ENCODE data around the gene GADD45A. TPM values are rescaled to one million over a fixed set of nuclear protein-coding genes. Genes with fewer than 3 reads are reported as not detected.

GADD45A gene
- total and polyA plus RNA-seq, 4 donors = 26.3 to 57.9 (median 33.4) TPM

GRCh38 chr1:67700220-67700619 is 15.2 kb downstream of the GADD45A start (continued):
- no peak for TF ChIP-seq RXRA (IDR thresholded peaks at IDR 0.05)
- no peak for TF ChIP-seq TAF1 (conservative IDR thresholded peaks at IDR 0.05)

GRCh38 chr1:67700692-67701410 is 15.8 kb downstream of the GADD45A start:
- peaks cover 0 to 14% (median 5%) of the 10 kb centered on the region in 4 donors for H3K36me3 ChIP-seq (ENCODE audit: control insufficient read depth in 4 of 4, insufficient read depth in 3 of 4, low read depth in 1 of 4, low read length in 3 of 4)
- DNase-seq (ENCODE audit: low spot score) = no peak
- 85% methylated on average over 8 of the region's 8 CpGs for WGBS
- H3K9ac ChIP-seq (ENCODE audit: low read depth in 1 of 2, low read length in 2 of 2) = no peak overlapping the region
- H3K9me3 ChIP-seq (ENCODE audit: control insufficient read depth in 4 of 4, low read length in 3 of 4) = no peaks in the 10 kb centered on the region
- H3K4me1 ChIP-seq (ENCODE audit: control insufficient read depth in 4 of 4, insufficient read depth in 4 of 4, low read length in 3 of 4) = no peaks in the 10 kb centered on the region
- no peak overlapping the region for H3K4me3 ChIP-seq (ENCODE audit: low read depth in 1 of 3, low read length in 3 of 3)
- H3K27me3 ChIP-seq (ENCODE audit: control insufficient read depth in 4 of 4, insufficient read depth in 4 of 4, low read length in 3 of 4) = no peaks in the 10 kb centered on the region
- TF ChIP-seq FOXA1 (IDR thresholded peaks at IDR 0.05) (no peak), MAX (IDR thresholded peaks at IDR 0.05) (no peak), JUND (IDR thresholded peaks at IDR 0.05) (peak; percentile 26 to 69), GABPA (IDR thresholded peaks at IDR 0.05 in 1 of 2, conservative IDR thresholded peaks at IDR 0.05 in 1 of 2) (no peak), SP1 (IDR thresholded peaks at IDR 0.05) (no peak), HNF4G (IDR thresholded peaks at IDR 0.05) (no peak), RAD21 (IDR thresholded peaks at IDR 0.05) (peak in 1 of 2 donors; percentile 13), ATF3 (IDR thresholded peaks at IDR 0.05) (no peak), RXRA (IDR thresholded peaks at IDR 0.05) (no peak), EGR1 (IDR thresholded peaks at IDR 0.05; ENCODE audit: low read depth in 2 of 2) (no peak), REST (IDR thresholded peaks at IDR 0.05) (no peak), FOXA2 (IDR thresholded peaks at IDR 0.05) (no peak), ZBTB33 (IDR thresholded peaks at IDR 0.05) (no peak), YY1 (IDR thresholded peaks at IDR 0.05) (no peak), NR2F2 (IDR thresholded peaks at IDR 0.05) (no peak)
- H3K27ac ChIP-seq (ENCODE audit: low read depth in 1 of 2, low read length in 2 of 2) = no peak overlapping the region

GRCh38 chr1:67701876-67702275 is 16.9 kb downstream of the GADD45A start:
- WGBS = 88% methylated on average over 2 of the region's 2 CpGs
- no peaks in the 10 kb centered on the region for H3K4me1 ChIP-seq (ENCODE audit: control insufficient read depth in 4 of 4, insufficient read depth in 4 of 4, low read length in 3 of 4)
- TF ChIP-seq SP1 (IDR thresholded peaks at IDR 0.05) = no peak
- no peak for TF ChIP-seq ZBTB33 (IDR thresholded peaks at IDR 0.05)
- TF ChIP-seq EGR1 (IDR thresholded peaks at IDR 0.05; ENCODE audit: low read depth in 2 of 2) = no peak
- TF ChIP-seq FOXA2 (IDR thresholded peaks at IDR 0.05) = no peak
- TF ChIP-seq REST (IDR thresholded peaks at IDR 0.05) = no peak
- no peak for TF ChIP-seq JUND (IDR thresholded peaks at IDR 0.05)
- no peak for TF ChIP-seq FOXA1 (IDR thresholded peaks at IDR 0.05)
- no peak for TF ChIP-seq YY1 (IDR thresholded peaks at IDR 0.05)
- no peak for TF ChIP-seq ATF3 (IDR thresholded peaks at IDR 0.05)
- TF ChIP-seq HNF4G (IDR thresholded peaks at IDR 0.05) = no peak

More at GRCh38 chr1:67701876-67702275, 16.9 kb downstream of the GADD45A start:
- Histone ChIP-seq H3K27me3 (ENCODE audit: control insufficient read depth in 4 of 4, insufficient read depth in 4 of 4, low read length in 3 of 4) (no peaks in the 10 kb centered on the region), H3K27ac (ENCODE audit: low read depth in 1 of 2, low read length in 2 of 2) (no peak overlapping the region), H3K4me3 (ENCODE audit: low read depth in 1 of 3, low read length in 3 of 3) (no peak overlapping the region), H3K36me3 (ENCODE audit: control insufficient read depth in 4 of 4, insufficient read depth in 3 of 4, low read depth in 1 of 4, low read length in 3 of 4) (peaks cover 0 to 14% (median 6%) of the 10 kb centered on the region in 4 donors), H3K9me3 (ENCODE audit: control insufficient read depth in 4 of 4, low read length in 3 of 4) (no peaks in the 10 kb centered on the region), H3K9ac (ENCODE audit: low read depth in 1 of 2, low read length in 2 of 2) (no peak overlapping the region)
- no peak for DNase-seq (ENCODE audit: low spot score)
